AG09309 (cell line): ENCODE measurements around the gene IFNA7.
A peak's percentile ranks its signal among the peaks of the same experiment; 100 is the strongest.
"Not testable (repeated sequence)": the region's sequence is repeated elsewhere in the genome, so short reads cannot be mapped to it uniquely, and the experiment has no call there.

Source experiments
- DNase-seq: peaks from one replicate; pipeline ENCODE4 v3.0.0-alpha.2; 2010; ENCODE audit warnings: low read depth
- H3K4me3 ChIP-seq: 2 replicates; pipeline ENCODE4 v1.5.1; 2011; ENCODE audit warnings: mild to moderate bottlenecking, low read depth, low read length, moderate library complexity; ENCODE audit not compliant: control insufficient read depth
- CTCF ChIP-seq: IDR thresholded peaks from 2 replicates; pipeline ENCODE4 v1.5.1; 2011; ENCODE audit warnings: mild to moderate bottlenecking, low read depth, low read length, inconsistent platforms; ENCODE audit not compliant: insufficient read depth, control insufficient read depth; ENCODE audit errors: missing control alignments

The IFNA7 gene

GRCh38 chr9:21194867-21195776, 6.9 kb downstream of the IFNA7 start:
- DNase-seq, H3K4me3 ChIP-seq: not testable (repeated sequence)
- peak; percentile 53 for TF ChIP-seq CTCF

DNA sequence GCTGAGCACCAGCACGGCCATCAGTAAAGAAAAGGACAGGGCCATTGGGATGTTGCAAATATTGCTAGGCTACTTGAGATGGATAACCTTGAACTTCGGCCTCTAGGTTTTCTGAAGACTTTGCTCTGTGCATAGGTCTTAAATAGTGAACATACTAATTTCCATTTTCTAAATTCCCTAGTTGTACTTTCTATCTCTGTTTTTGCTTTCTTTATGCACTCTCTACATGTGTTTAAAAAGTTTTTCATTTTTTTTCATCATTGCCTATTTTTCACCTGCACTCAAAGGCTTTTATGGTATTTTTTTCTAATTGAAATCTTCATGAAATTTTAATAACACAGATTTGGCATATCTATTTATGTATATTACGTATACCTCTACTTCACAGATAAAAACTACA, 14.5 kb downstream of the IFNA7 start, which contains the start of gene IFNA4:
IFNA4 (minus strand) TSS at position 101 of the 400 bp plus-strand sequence; CDS start at position 45, 56 bp downstream.
- not testable (repeated sequence) for H3K4me3 ChIP-seq, DNase-seq

- not testable (repeated sequence) for DNase-seq, H3K4me3 ChIP-seq
- TF ChIP-seq CTCF: peak; percentile 37
Measured at GRCh38 chr9:21182810-21183736, 18.9 kb downstream of the IFNA7 start.

DNA sequence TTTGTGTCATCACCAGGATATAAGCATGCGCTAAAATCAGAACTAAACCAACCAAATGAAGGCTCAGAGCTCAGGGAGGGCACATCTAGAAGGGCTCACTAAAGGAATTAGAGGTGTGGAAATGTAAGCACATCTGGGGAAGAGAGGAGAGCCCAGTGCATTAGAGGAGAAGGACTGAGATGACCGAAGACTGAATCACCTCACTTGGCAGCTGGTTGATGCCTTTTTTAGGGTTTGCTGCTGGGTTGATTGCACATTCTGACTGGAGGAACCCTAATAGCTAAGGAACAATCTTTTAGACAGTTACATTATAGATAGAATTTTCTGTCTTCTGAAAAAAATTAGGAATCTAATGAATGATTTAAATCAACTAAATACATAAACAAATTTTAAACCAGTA, 27.3 kb downstream of the IFNA7 start:
- no peak for DNase-seq
- no peak overlapping the region for H3K4me3 ChIP-seq

GRCh38 chr9:21172156-21172555, 29.8 kb downstream of the IFNA7 start:
- no peak overlapping the region for H3K4me3 ChIP-seq
- no peak for DNase-seq
- TF ChIP-seq CTCF: no peak

More for the DNA sequence above, 27.3 kb downstream of the IFNA7 start:
- TF ChIP-seq CTCF: no peak

DNA sequence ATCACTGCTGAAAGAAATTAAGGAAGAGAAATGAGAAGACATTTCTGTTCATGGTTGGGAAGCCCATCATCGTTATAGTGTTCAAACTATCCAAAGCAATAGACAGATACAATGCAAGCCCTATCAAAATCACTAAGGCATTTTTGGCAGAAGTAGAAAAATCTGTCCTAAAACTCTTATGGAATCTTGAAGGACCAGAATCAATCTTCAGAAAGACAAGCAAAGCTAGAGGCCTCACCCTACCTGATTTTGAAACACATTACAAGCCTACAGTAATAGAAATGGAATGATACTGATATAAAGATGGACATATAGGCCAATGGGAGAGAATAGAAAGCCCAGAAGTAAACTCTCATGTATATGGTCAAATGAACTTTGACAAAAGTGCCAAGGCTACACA, 30.7 kb downstream of the IFNA7 start:
- no peak overlapping the region for H3K4me3 ChIP-seq
- no peak for TF ChIP-seq CTCF

DNA sequence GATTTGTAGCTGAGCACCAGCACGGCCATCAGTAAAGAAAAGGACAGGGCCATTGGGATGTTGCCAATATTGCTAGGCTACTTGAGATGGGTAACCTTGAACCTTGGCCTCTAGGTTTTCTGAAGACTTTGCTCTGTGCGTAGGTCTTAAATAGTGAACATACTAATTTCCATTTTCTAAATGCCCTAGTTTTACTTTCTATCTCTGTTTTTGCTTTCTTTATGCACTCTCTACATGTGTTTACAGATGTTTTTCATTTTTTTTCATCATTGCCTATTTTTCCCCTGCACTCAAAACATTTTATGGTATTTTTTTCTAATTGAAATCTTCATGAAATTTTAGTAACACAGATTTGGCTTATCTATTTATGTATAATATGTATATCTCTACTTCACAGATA, 35.4 kb downstream of the IFNA7 start, which contains the start of gene IFNA21:
IFNA21 (minus strand) TSS at position 101 of the 400 bp plus-strand sequence; CDS start at position 53, 48 bp downstream.
- H3K4me3 ChIP-seq, DNase-seq: not testable (repeated sequence)

More for the DNA sequence above, 30.7 kb downstream of the IFNA7 start:
- no peak for DNase-seq
